Neural progenitor cell (in vitro differentiated cells): ENCODE measurements around the gene DCST2.

ENCODE experiments used
- CTCF ChIP-seq: fragments of 200-600 bp; sonication (generic); IDR thresholded peaks from 2 replicates; pipeline ENCODE4 v1.5.1; 2017; ENCODE audit warnings: antibody characterized with exemption, mild to moderate bottlenecking
- EZH2 ChIP-seq: fragments of 200-600 bp; sonication (generic); IDR thresholded peaks from 2 replicates; pipeline ENCODE4 v1.6.1; 2017; ENCODE audit warnings: antibody characterized with exemption, mild to moderate bottlenecking, moderate library complexity
- EZH2phosphoT487 ChIP-seq: fragments of 200-600 bp; sonication (generic); IDR thresholded peaks from 2 replicates; pipeline ENCODE4 v1.6.1; 2017; ENCODE audit warnings: antibody characterized with exemption

- TF ChIP-seq EZH2phosphoT487 (no peak), CTCF (no peak), EZH2 (no peak)
Measured at GRCh38 chr1:155064111-155064831, 30.7 kb upstream of the DCST2 start.
